ENCODE data around the gene CYBB.
A peak's percentile ranks its signal among the peaks of the same experiment; 100 is the strongest.

Gene CYBB

DNA sequence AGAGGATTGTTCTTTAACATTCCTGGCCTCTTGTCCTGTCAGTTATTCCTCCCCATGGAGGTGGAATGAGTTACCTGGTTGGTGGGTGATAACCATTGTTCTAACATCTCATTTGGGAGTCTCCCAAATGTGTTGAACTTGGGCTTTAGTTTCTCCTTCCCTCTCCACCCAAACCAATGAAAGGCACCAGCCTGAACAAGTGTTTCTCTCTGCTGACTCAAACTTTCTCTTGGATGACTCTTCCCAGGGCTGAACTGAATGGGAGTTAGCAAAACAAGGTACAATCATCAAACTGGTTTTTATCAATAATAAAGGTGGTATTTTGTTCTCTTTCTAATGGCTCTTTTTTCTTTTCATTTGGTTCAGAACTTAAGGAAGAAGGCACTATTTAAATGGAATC, 64.8 kb downstream of the CYBB start:
- DNase-seq (ENCODE audit: low spot score), result no peak

DNA sequence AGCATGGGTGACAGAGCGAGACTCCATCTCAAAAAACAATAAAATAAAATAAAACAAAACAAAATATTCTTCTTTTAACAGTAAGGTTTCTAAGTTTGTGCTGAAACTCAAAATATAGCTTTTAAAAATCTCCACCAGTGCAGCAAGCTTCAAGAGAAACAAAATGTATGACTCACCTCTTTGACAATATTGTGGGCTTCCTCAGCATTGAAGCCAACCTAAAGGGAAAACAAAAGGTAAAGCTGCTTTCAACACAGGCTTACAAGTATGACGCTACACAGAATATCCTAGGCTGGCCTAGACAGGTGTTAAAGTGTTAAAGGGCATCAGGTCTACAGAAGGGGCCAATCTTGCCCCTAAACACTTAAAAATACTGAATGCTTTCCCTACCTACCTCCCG, 66.3 kb downstream of the CYBB start:
- peak; percentile 47 for DNase-seq (ENCODE audit: low spot score)

DNA sequence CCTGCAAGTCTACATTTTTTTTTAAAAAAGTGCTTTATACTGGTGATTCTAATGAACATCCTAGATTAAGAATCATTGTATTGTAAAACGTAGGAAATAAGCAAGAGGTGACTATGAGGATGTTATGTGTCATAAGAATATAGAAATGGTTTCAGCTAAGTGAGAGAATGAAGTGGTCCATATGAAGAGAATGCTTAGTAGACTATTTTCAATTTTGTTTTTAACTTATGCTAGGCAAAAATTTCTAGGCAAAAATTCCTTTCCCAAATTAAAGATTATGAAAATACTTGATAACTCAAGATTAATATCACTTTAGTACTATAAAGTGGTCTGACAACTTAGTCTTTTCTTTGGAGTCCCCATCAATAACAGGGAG, 66.7 kb downstream of the CYBB start:
- no peak for DNase-seq (ENCODE audit: low spot score)

- peak; percentile 73 for DNase-seq (ENCODE audit: low spot score)
These were observed 67.3 kb downstream of the CYBB start, which contains the start of gene DYNLT3 for GRCh38 chrX:37846934-37847732. Gene DYNLT3 (minus strand): TSS chrX:37847571. CDS start chrX:37847510, 61 bp downstream.

GRCh38 chrX:37847733-37848197, 67.9 kb downstream of the CYBB start:
- no peak for DNase-seq (ENCODE audit: low spot score)

DNA sequence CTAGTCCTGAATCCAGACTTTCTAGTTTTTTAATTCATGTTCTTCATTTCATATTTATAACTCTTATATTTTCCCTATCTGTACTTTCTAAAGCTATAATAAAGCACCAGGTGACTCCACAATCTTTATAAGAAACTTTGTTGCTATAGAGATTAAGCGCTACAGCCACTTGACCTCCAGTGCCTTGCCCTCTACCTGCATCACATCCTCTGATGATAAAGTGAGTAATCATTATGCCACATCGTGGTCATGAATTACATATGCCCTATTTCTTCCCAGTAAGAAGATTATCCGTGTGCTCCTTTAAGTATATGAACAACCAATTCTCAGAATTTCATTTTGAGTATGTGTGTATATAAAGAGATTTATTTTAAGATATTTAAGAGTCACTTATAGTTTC, 74.3 kb downstream of the CYBB start:
- DNase-seq (ENCODE audit: low spot score), result no peak

DNA sequence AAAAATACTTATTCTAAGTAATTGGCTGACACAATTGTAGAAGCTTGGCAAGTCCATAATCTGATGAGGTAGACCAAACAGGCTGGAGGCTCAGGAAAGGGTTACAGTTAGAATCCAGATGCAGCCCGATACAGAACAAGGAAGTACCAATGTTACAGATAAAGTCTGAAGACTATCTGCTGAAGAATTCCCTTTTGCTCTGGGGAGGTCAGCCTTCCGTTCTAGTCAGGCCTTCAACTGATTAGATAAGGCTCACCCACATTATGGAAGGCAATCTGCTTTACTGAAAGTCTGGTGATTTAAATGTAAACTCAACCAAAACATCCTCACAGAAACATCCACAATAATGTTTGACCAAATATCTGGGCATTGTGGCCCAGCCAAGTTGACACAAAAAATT, 74.9 kb downstream of the CYBB start:
- DNase-seq (ENCODE audit: low spot score), result no peak

GRCh38 chrX:37860721-37861120, 80.9 kb downstream of the CYBB start:
- no peak for DNase-seq (ENCODE audit: low spot score)

DNA sequence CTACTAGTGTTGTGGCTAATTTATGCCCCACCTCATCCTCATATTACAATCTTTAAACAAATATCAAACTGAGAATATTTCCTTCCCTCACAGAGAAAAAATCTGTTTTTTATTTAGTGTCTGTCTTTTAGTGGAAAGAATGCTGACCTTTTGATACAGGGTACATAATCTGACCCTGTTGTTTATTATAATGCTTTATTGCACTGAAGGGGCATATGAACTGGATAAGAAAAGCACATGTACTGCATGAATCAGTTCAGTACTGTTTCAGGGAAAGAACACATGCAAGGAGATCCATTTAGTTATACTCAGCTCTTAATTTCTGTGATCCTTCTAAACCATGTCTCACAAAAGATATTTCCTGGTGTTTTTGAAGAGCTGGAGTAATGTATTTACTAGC, 83.0 kb downstream of the CYBB start:
- DNase-seq (ENCODE audit: low spot score), result no peak

All from CD4-positive, alpha-beta T cell treated with Interleukin-15 for 4 hours (primary cell).